Measurements from ENCODE around the gene FAT3.

- TF ChIP-seq, protein P1, sequence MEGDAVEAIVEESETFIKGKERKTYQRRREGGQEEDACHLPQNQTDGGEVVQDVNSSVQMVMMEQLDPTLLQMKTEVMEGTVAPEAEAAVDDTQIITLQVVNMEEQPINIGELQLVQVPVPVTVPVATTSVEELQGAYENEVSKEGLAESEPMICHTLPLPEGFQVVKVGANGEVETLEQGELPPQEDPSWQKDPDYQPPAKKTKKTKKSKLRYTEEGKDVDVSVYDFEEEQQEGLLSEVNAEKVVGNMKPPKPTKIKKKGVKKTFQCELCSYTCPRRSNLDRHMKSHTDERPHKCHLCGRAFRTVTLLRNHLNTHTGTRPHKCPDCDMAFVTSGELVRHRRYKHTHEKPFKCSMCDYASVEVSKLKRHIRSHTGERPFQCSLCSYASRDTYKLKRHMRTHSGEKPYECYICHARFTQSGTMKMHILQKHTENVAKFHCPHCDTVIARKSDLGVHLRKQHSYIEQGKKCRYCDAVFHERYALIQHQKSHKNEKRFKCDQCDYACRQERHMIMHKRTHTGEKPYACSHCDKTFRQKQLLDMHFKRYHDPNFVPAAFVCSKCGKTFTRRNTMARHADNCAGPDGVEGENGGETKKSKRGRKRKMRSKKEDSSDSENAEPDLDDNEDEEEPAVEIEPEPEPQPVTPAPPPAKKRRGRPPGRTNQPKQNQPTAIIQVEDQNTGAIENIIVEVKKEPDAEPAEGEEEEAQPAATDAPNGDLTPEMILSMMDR (conservative IDR thresholded peaks at IDR 0.05; ENCODE audit: low read depth, low read length), result no peak
- no peak for TF ChIP-seq EZH2 (IDR thresholded peaks at IDR 0.05; ENCODE audit: borderline replicate concordance, low read depth, low read length, poor library complexity, severe bottlenecking)
These were observed 42.7 kb downstream of the FAT3 start for GRCh38 chr11:92267278-92267677.

Measured in A673 (cell line).